GM12872 (cell line): ENCODE data around the gene ADAMTS19.
A peak's percentile ranks its signal among the peaks of the same experiment; 100 is the strongest.

Source experiments
- CTCF ChIP-seq: IDR thresholded peaks from 3 replicates; pipeline ENCODE4 v1.5.1; 2011; ENCODE audit warnings: low read depth, mild to moderate bottlenecking, low read length, moderate library complexity; ENCODE audit not compliant: insufficient read depth

ADAMTS19 gene

GRCh38 chr5:129768735-129769134 is 308.6 kb downstream of the ADAMTS19 start:
- TF ChIP-seq CTCF = no peak

GRCh38 chr5:129770024-129770820 is 310.1 kb downstream of the ADAMTS19 start:
- no peak for TF ChIP-seq CTCF

- TF ChIP-seq CTCF = peak; percentile 80
These were observed 311.1 kb downstream of the ADAMTS19 start for GRCh38 chr5:129771058-129771838.

- TF ChIP-seq CTCF = no peak
These were observed 313.3 kb downstream of the ADAMTS19 start for GRCh38 chr5:129773376-129773775.

GRCh38 chr5:129781594-129781993 is 321.5 kb downstream of the ADAMTS19 start:
- TF ChIP-seq CTCF = no peak
